GM12878 (cell line): Measurements from ENCODE around the gene TP53RK. TPM values are rescaled to one million over a fixed set of nuclear protein-coding genes. Genes with fewer than 3 reads are reported as not detected.

Experiments
- ATF2 ChIP-seq: IDR thresholded peaks from 2 replicates; pipeline ENCODE4 v1.6.1; 2012; ENCODE audit warnings: low read length, inconsistent platforms
- CBX3 ChIP-seq: fragments of 200-600 bp; sonication (generic); IDR thresholded peaks from 2 replicates; pipeline ENCODE4 v1.6.1; 2016; ENCODE audit warnings: low read depth, borderline replicate concordance
- CEBPB ChIP-seq, 2 experiments: fragments of 150-350 bp in 1 of 2; IDR thresholded peaks; 2 replicates each; pipeline ENCODE4 v1.6.1; 2012 to 2014; ENCODE audit warnings: low read depth in 2 of 2, low read length in 2 of 2, borderline replicate concordance in 1 of 2, inconsistent platforms in 1 of 2
- ESRRA ChIP-seq: IDR thresholded peaks from 2 replicates; pipeline ENCODE4 v1.6.1; 2012; ENCODE audit warnings: mild to moderate bottlenecking, low read length, improper control_type of control experiment
- FOS ChIP-seq: IDR thresholded peaks from 3 replicates; pipeline ENCODE4 v1.6.1; 2011; ENCODE audit warnings: borderline replicate concordance; ENCODE audit not compliant: insufficient read length; ENCODE audit errors: extremely low read depth
- IKZF2 ChIP-seq, 2 experiments: fragments of 450-650 bp; IDR thresholded peaks; 2 replicates each; pipeline ENCODE4 v1.6.1; 2017; ENCODE audit warnings: mild to moderate bottlenecking in 2 of 2, moderate library complexity in 2 of 2
- IRF4 ChIP-seq: IDR thresholded peaks from 2 replicates; pipeline ENCODE4 v1.6.1; 2011; ENCODE audit warnings: low read depth, low read length
- MAX ChIP-seq: IDR thresholded peaks from 2 replicates; pipeline ENCODE4 v1.6.1; 2012; ENCODE audit warnings: low read depth, low read length, improper control_type of control experiment
- MTA2 ChIP-seq: fragments of 450-650 bp; IDR thresholded peaks from 2 replicates; pipeline ENCODE4 v1.6.1; 2016; ENCODE audit warnings: low read depth, mild to moderate bottlenecking, moderate library complexity
- MTA3 ChIP-seq: IDR thresholded peaks from 2 replicates; pipeline ENCODE4 v1.6.1; 2012; ENCODE audit warnings: low read length, inconsistent platforms, borderline replicate concordance
- MXI1 ChIP-seq: fragments of 150-350 bp; IDR thresholded peaks from 2 replicates; pipeline ENCODE4 v1.6.1; 2011; ENCODE audit warnings: low read depth, mild to moderate bottlenecking, inconsistent platforms, low read length, improper control_type of control experiment
- MYB ChIP-seq: fragments of 150-350 bp; IDR thresholded peaks from 2 replicates; pipeline ENCODE4 v1.6.1; 2014; ENCODE audit warnings: mild to moderate bottlenecking, low read depth, low read length, borderline replicate concordance
- NBN ChIP-seq: fragments of 450-650 bp; IDR thresholded peaks from 2 replicates; pipeline ENCODE4 v1.6.1; 2016
- NFYA ChIP-seq: IDR thresholded peaks from 2 replicates; pipeline ENCODE4 v1.6.1; 2011; ENCODE audit warnings: low read depth, mild to moderate bottlenecking, low read length, improper control_type of control experiment, borderline replicate concordance
- PKNOX1 ChIP-seq: fragments of 450-650 bp; IDR thresholded peaks from 2 replicates; pipeline ENCODE4 v1.6.1; 2016; ENCODE audit warnings: mild to moderate bottlenecking
- POU2F2 ChIP-seq: IDR thresholded peaks from 3 replicates; pipeline ENCODE4 v1.6.1; 2011; ENCODE audit warnings: low read depth, mild to moderate bottlenecking, low read length, borderline replicate concordance
- RAD51 ChIP-seq: fragments of 450-650 bp; IDR thresholded peaks from 2 replicates; pipeline ENCODE4 v1.6.1; 2016; ENCODE audit warnings: moderate library complexity, mild to moderate bottlenecking, inconsistent platforms
- RELA ChIP-seq: fragments of 450-650 bp; IDR thresholded peaks from 2 replicates; pipeline ENCODE4 v1.8.0; 2014; ENCODE audit warnings: borderline replicate concordance; ENCODE audit not compliant: partially characterized antibody
- RUNX3 ChIP-seq: IDR thresholded peaks from 2 replicates; pipeline ENCODE4 v1.6.1; 2012; ENCODE audit warnings: low read length, inconsistent platforms
- SIX5 ChIP-seq: IDR thresholded peaks from 2 replicates; pipeline ENCODE4 v1.6.1; 2011; ENCODE audit warnings: mild to moderate bottlenecking, low read depth, low read length, moderate library complexity; ENCODE audit not compliant: severe bottlenecking
- SUZ12 ChIP-seq: fragments of 200-600 bp; sonication (generic); IDR thresholded peaks from one replicate; pipeline ENCODE4 v1.6.1; 2018; ENCODE audit warnings: antibody characterized with exemption, mild to moderate bottlenecking; ENCODE audit not compliant: unreplicated experiment
- TCF7 ChIP-seq: IDR thresholded peaks from 2 replicates; pipeline ENCODE4 v1.6.1; 2014; ENCODE audit warnings: antibody characterized with exemption, borderline replicate concordance
- USF1 ChIP-seq: IDR thresholded peaks from 2 replicates; pipeline ENCODE4 v1.6.1; 2011; ENCODE audit warnings: borderline replicate concordance, low read depth, mild to moderate bottlenecking, moderate library complexity, mixed read lengths, low read length; ENCODE audit not compliant: insufficient read depth; ENCODE audit errors: extremely low read length
- WRNIP1 ChIP-seq: IDR thresholded peaks from 2 replicates; pipeline ENCODE4 v1.6.1; 2011; ENCODE audit warnings: low read depth, low read length, improper control_type of control experiment, borderline replicate concordance
- ZBTB4 ChIP-seq: fragments of 450-650 bp; formaldehyde crosslinking; IDR thresholded peaks from 2 replicates; pipeline ENCODE4 v1.4.0; 2022; ENCODE audit warnings: mild to moderate bottlenecking, moderate library complexity
- ZNF24 ChIP-seq: fragments of 450-650 bp; IDR thresholded peaks from 2 replicates; pipeline ENCODE4 v1.6.1; 2017; ENCODE audit warnings: antibody characterized with exemption, mild to moderate bottlenecking
- polyA plus RNA-seq, 11 experiments: library from polyadenylated mRNA; depleted of rRNA in 4 of 11; unstranded in 6 of 11; stranded (reverse) in 5 of 11; fragments of >200 nt; fragmentation: Nextera tagmentation in 4 of 11; fragmentation: Illumina TruSeq in 1 of 11; extraction: Ambion mirVana in 4 of 11; extraction: Trizol in 1 of 11; gene quantifications; 1 replicate in 1 of 11; 2 replicates in 10 of 11; pipeline versions ENCODE4 v1.2.1 to v1.2.3, GENCODE V29; 2011 to 2016; ENCODE audit warnings: inconsistent platforms in 2 of 11, missing spikeins in 2 of 11, low read depth in 1 of 11
- total RNA-seq, 4 experiments: library from RNA; depleted of rRNA in 3 of 4; stranded (reverse); fragments of >200 nt in 3 of 4; fragmentation: Illumina TruSeq in 1 of 4; extraction: Trizol in 1 of 4; gene quantifications; 2 replicates each; pipeline versions ENCODE4 v1.2.1 to v1.2.3, GENCODE V29; 2013 to 2021

The TP53RK gene
- total and polyA plus RNA-seq, 10 of the 15 experiments (the other 5 are each of a cell fraction or from before 2014, with no cell fraction given): 3.8 to 23.1 (median 16.1) TPM

GRCh38 chr20:46694484-46694883 is 5.2 kb upstream of the TP53RK start (continued):
- TF ChIP-seq WRNIP1: no peak
- no peak for TF ChIP-seq ESRRA
- no peak for TF ChIP-seq MYB
- TF ChIP-seq PKNOX1: no peak
- no peak for TF ChIP-seq POU2F2
- no peak for TF ChIP-seq RELA
- TF ChIP-seq CEBPB (IDR thresholded peaks at IDR 0.05; ENCODE audit: borderline replicate concordance in 1 of 2, low read depth in 2 of 2, low read length in 2 of 2): no peak
- no peak for TF ChIP-seq MXI1
- TF ChIP-seq IKZF2 (IDR thresholded peaks at IDR 0.05): no peak
- TF ChIP-seq SUZ12: no peak
- TF ChIP-seq USF1: peak; percentile 59
- TF ChIP-seq CBX3: no peak
- TF ChIP-seq NBN: no peak
- no peak for TF ChIP-seq ZBTB4
- TF ChIP-seq MAX: no peak
- peak; percentile 66 for TF ChIP-seq SIX5
- TF ChIP-seq MTA2: no peak
- no peak for TF ChIP-seq MTA3
- TF ChIP-seq RAD51: 0 out of 2 replicates have a peak, but pooled peaks have one; percentile 18
- no peak for TF ChIP-seq ZNF24
- TF ChIP-seq TCF7: no peak
- no peak for TF ChIP-seq IRF4
- TF ChIP-seq FOS: peak; percentile 13
- TF ChIP-seq ATF2: no peak
- peak; percentile 55 for TF ChIP-seq NFYA
- TF ChIP-seq RUNX3: no peak
